K562 (cell line): ENCODE data around the gene NOS1. TPM values are rescaled to one million over a fixed set of nuclear protein-coding genes. Genes with fewer than 3 reads are reported as not detected.
A peak's percentile ranks its signal among the peaks of the same experiment; 100 is the strongest.

ENCODE experiments used
- ATAC-seq: fragments of 200-7000 bp; cut with Tn5 transposase; 3 replicates; pipeline ENCODE4 v1.9.1; 2020; ENCODE audit warnings: moderate library complexity
- BruUV-seq: library from RNA; stranded (reverse); fragments of 400-500 nt; replicated peaks from 2 replicates; lab custom pipeline; 2021; lab: Mats Ljungman, UMichigan
- CTCF ChIA-PET: fragments of 300-600 bp; formaldehyde crosslinking; extraction: SDS; loops from one replicate; lab custom pipeline; 2021; ENCODE audit warnings: low intra/inter-chr PET ratio; lab: Yijun Ruan, JAX
- POLR2A ChIA-PET: fragments of 300-600, 350-650 bp; sonication (Branson Sonifier 250); formaldehyde crosslinking; extraction: SDS; loops from one replicate; lab custom pipeline; 2021; ENCODE audit warnings: antibody characterized with exemption, inconsistent platforms; lab: Yijun Ruan, JAX
- DNase-seq, 4 experiments: peaks; one replicate each; pipeline versions ENCODE4 v3.0.0 to v3.0.0-alpha.2; 2011 to 2018; ENCODE audit warnings: low spot score in 3 of 4, mixed read lengths in 3 of 4; ENCODE audit errors: extremely low read depth in 1 of 4
- FAIRE-seq: peaks from 2 replicates; lab custom pipeline; 2011; peaks lifted over from hg19 to GRCh38; lab: Jason Lieb, UNC
- H2AFZ ChIP-seq: 2 replicates; pipeline ENCODE4 v1.6.0; 2011; ENCODE audit warnings: low read depth, low read length, control low read depth, inconsistent platforms
- H3K27ac ChIP-seq: fragments of 200-600 bp; 3 replicates; pipeline ENCODE4 v1.8.0; 2011; ENCODE audit warnings: low read depth, mild to moderate bottlenecking, control low read depth, inconsistent platforms, low read length, moderate library complexity, mixed read lengths; ENCODE audit errors: extremely low read depth
- H3K27me3 ChIP-seq, 2 experiments: fragments of 300-600 bp in 1 of 2; 2 replicates in 1 of 2; 3 replicates in 1 of 2; pipeline versions ENCODE4 v1.6.0 to v1.8.0; 2011; ENCODE audit warnings: inconsistent platforms in 2 of 2, low read length in 2 of 2, mild to moderate bottlenecking in 1 of 2, mixed read lengths in 1 of 2, moderate library complexity in 1 of 2; ENCODE audit not compliant: control insufficient read depth in 2 of 2, insufficient read depth in 2 of 2
- H3K36me3 ChIP-seq: fragments of 300-600 bp; 3 replicates; pipeline ENCODE4 v1.8.0; 2011; ENCODE audit warnings: mild to moderate bottlenecking, low read length, inconsistent platforms; ENCODE audit not compliant: control insufficient read depth, insufficient read depth
- H3K4me1 ChIP-seq, 2 experiments: fragments of 200-600 bp in 1 of 2; replicated peaks in 1 of 2; 2 replicates in 1 of 2; 3 replicates in 1 of 2; pipeline versions ENCODE4 v1.5.1 to v1.8.0; 2011; ENCODE audit warnings: inconsistent platforms in 2 of 2, low read length in 2 of 2, mild to moderate bottlenecking in 1 of 2, mixed read lengths in 1 of 2, moderate library complexity in 1 of 2; ENCODE audit not compliant: control insufficient read depth in 2 of 2, insufficient read depth in 2 of 2
- H3K4me2 ChIP-seq: 2 replicates; pipeline ENCODE4 v1.6.1; 2011; ENCODE audit warnings: low read length, control low read depth, inconsistent platforms, mixed read lengths; ENCODE audit not compliant: insufficient read depth
- H3K4me3 ChIP-seq: fragments of 200-600 bp; sonication (generic), shearing (Covaris generic); 2 replicates; pipeline ENCODE4 v1.5.1; 2016; ENCODE audit warnings: control low read depth, inconsistent platforms
- H3K79me2 ChIP-seq: fragments of 200-600 bp; 3 replicates; pipeline ENCODE4 v1.8.0; 2011; ENCODE audit warnings: low read length, inconsistent platforms; ENCODE audit not compliant: control insufficient read depth, insufficient read depth
- H3K9ac ChIP-seq, 2 experiments: 2 replicates each; pipeline versions ENCODE4 v1.6.0 to v1.6.1; 2011; ENCODE audit warnings: low read depth in 2 of 2, low read length in 2 of 2, control low read depth in 1 of 2, inconsistent platforms in 1 of 2, mild to moderate bottlenecking in 1 of 2, mixed read lengths in 1 of 2; ENCODE audit not compliant: insufficient read depth in 1 of 2
- H3K9me1 ChIP-seq: one replicate; pipeline ENCODE4 v1.6.0; 2011; ENCODE audit warnings: inconsistent platforms, mild to moderate bottlenecking, low read length, moderate library complexity; ENCODE audit not compliant: control insufficient read depth, insufficient read depth
- H3K9me3 ChIP-seq: replicated peaks from 2 replicates; pipeline ENCODE4 v1.5.1; 2011; ENCODE audit warnings: low read depth, low read length, inconsistent platforms; ENCODE audit not compliant: control insufficient read depth, insufficient read depth
- H4K20me1 ChIP-seq: replicated peaks from 2 replicates; pipeline ENCODE4 v1.6.1; 2011; ENCODE audit warnings: low read length, inconsistent platforms, mixed read lengths; ENCODE audit not compliant: control insufficient read depth, insufficient read depth
- RBM25 ChIP-seq: fragments of 200-400 bp; formaldehyde crosslinking; IDR thresholded peaks from 2 replicates; pipeline ENCODE4 v1.6.1; 2018; ENCODE audit warnings: low read length, low read depth, moderate library complexity; ENCODE audit not compliant: severe bottlenecking
- RFX1 ChIP-seq: fragments of 450-650 bp; IDR thresholded peaks from 2 replicates; pipeline ENCODE4 v1.6.1; 2016; ENCODE audit warnings: mild to moderate bottlenecking, moderate library complexity
- XRCC5 ChIP-seq: fragments of 200-400 bp; formaldehyde crosslinking; IDR thresholded peaks from 2 replicates; pipeline ENCODE4 v1.6.1; 2017; ENCODE audit warnings: low read depth, mild to moderate bottlenecking, low read length
- ZNF140 ChIP-seq: fragments of 250-450 bp; sonication (Bioruptor Pico); IDR thresholded peaks from 2 replicates; pipeline ENCODE4 v1.8.0; 2021; ENCODE audit warnings: moderate library complexity, mild to moderate bottlenecking, inconsistent platforms
- ZNF253 ChIP-seq: fragments of 250-450 bp; sonication (Bioruptor Pico); conservative IDR thresholded peaks from 2 replicates; pipeline ENCODE4 v1.6.1; 2021; ENCODE audit warnings: mild to moderate bottlenecking
- ZNF589 ChIP-seq: fragments of 200-800 bp; sonication (Bioruptor generic); IDR thresholded peaks from 2 replicates; pipeline ENCODE4 v1.6.1; 2016; ENCODE audit warnings: low read depth, missing genetic modification characterization, missing compliant biosample characterization
- WGBS: fragments of 100-300 bp; shearing (Covaris generic); methylation state at CpG from one replicate; pipeline ENCODE4 v1.1.6; 2016; ENCODE audit warnings: low coverage, mixed read lengths; ENCODE audit not compliant: insufficient coverage; ENCODE audit errors: missing lambda C conversion rate; 5-methylcytosine and 5-hydroxymethylcytosine counted together
- in situ Hi-C: fragments of 300-500 bp; cut with MboI; formaldehyde crosslinking; loops from 4 replicates; pipeline ENCODE4 v1.15.0; 2018; ENCODE audit warnings: inconsistent platforms, mixed read lengths
- intact Hi-C: fragments of 100-400 bp; cut with micrococcal nuclease; formaldehyde crosslinking; loops from 2 replicates; pipeline ENCODE4 v1.14.2; 2022
- polyA plus RNA-seq, 8 experiments: library from polyadenylated mRNA; depleted of rRNA in 4 of 8; stranded (reverse) in 5 of 8; unstranded in 3 of 8; fragments of >200 nt; fragmentation: Nextera tagmentation in 2 of 8; fragmentation: Illumina TruSeq in 1 of 8; extraction: Ambion mirVana in 2 of 8; extraction: Trizol in 1 of 8; gene quantifications; 2 replicates each; pipeline versions ENCODE4 v1.2.1 to v1.2.3, GENCODE V29; 2011 to 2014; ENCODE audit warnings: inconsistent platforms in 1 of 8, missing spikeins in 1 of 8
- total RNA-seq, 7 experiments: library from RNA; depleted of rRNA in 6 of 7; stranded (reverse); fragments of >200 nt in 6 of 7; fragmentation: Illumina TruSeq in 2 of 7; extraction: Trizol in 2 of 7; gene quantifications; 2 replicates each; pipeline versions ENCODE4 v1.2.1 to v1.2.3, GENCODE V29; 2011 to 2021; ENCODE audit warnings: low replicate concordance in 1 of 7

Gene NOS1
- total and polyA plus RNA-seq, 9 of the 15 experiments (the other 6 are each of a cell fraction or from before 2014, with no cell fraction given): not detected

- in situ Hi-C loops: no loop called here
- intact Hi-C loops: no loop called here
Observed at GRCh38 chr12:117280019-117280680, 81.3 kb downstream of the NOS1 start.

GRCh38 chr12:117279606-117280005 lies 81.8 kb downstream of the NOS1 start:
- Histone ChIP-seq H3K4me3 (no peak overlapping the region), H3K36me3 (no peaks in the 10 kb centered on the region), H3K4me1 (no peaks in the 10 kb centered on the region), H3K27me3 (peaks cover 2 to 21% of the 10 kb centered on the region in 2 experiments; a peak in 2 of 5 replicates), H3K4me2 (no peak overlapping the region), H3K9me3 (no peaks in the 10 kb centered on the region), H2AFZ (no peak overlapping the region), H3K79me2 (no peaks in the 10 kb centered on the region), H3K9me1 (no peaks in the 10 kb centered on the region), H3K9ac (no peak overlapping the region), H3K27ac (no peak overlapping the region), H4K20me1 (no peaks in the 10 kb centered on the region)
- DNase-seq (no peak), ATAC-seq (no peak), FAIRE-seq (no peak)
- intact Hi-C loops: no loop called here
- CTCF ChIA-PET: no interaction called here
- 1% methylated on average over 8 of the region's 8 CpGs for WGBS
- POLR2A ChIA-PET: no interaction called here
- TF ChIP-seq ZNF253 (CRISPR knock-in tag): no peak
- peak; percentile 30 for TF ChIP-seq RFX1
- no peak for TF ChIP-seq ZNF589 (CRISPR knock-in tag)
- TF ChIP-seq ZNF140 (CRISPR knock-in tag): no peak
- in situ Hi-C loops: no loop called here
- BruUV-seq: no TSS peak

More at GRCh38 chr12:117280019-117280680, 81.3 kb downstream of the NOS1 start:
- ChIA-PET CTCF (no interaction called here), POLR2A (interaction anchor here (0.6 to 1.3 kb wide), 2 partner anchors 18 to 139 kb away, joined by 3 to 5 read pairs; no protein-coding TSS in a partner anchor)
- no peak for TF ChIP-seq XRCC5
- peak; percentile 68 for TF ChIP-seq RBM25
- no peaks in the 10 kb centered on the region for H3K79me2 ChIP-seq
- H3K4me2 ChIP-seq: no peak overlapping the region
- no peak overlapping the region for H3K9ac ChIP-seq
- no peaks in the 10 kb centered on the region for H3K36me3 ChIP-seq
- no TSS peak for BruUV-seq
- no peaks in the 10 kb centered on the region for H3K9me3 ChIP-seq
- peaks cover 2 to 21% of the 10 kb centered on the region in 2 experiments; a peak in 2 of 5 replicates for H3K27me3 ChIP-seq
- WGBS: under 1% methylated on average over 8 of the region's 8 CpGs
- no peaks in the 10 kb centered on the region for H4K20me1 ChIP-seq
- no peak for FAIRE-seq
- ATAC-seq: no peak
- no peak overlapping the region for H2AFZ ChIP-seq
- DNase-seq: no peak
- no peak overlapping the region for H3K4me3 ChIP-seq
- H3K27ac ChIP-seq: no peak overlapping the region
- no peaks in the 10 kb centered on the region for H3K9me1 ChIP-seq
- no peaks in the 10 kb centered on the region for H3K4me1 ChIP-seq
